Measurements from ENCODE around the gene NTRK1.

Gene NTRK1

GRCh38 chr1:156858959-156859522 lies 1.6 kb upstream of the NTRK1 start, which contains the start of gene INSRR:
INSRR (minus strand) TSS chr1:156859117; CDS start chr1:156858621, 496 bp downstream.
- no peak for DNase-seq

GRCh38 chr1:156859523-156860112 lies 1.0 kb upstream of the NTRK1 start:
- DNase-seq, result peak in 1 of 2 experiments; percentile 23

GRCh38 chr1:156860113-156860627 lies 495 bp upstream of the NTRK1 start:
- DNase-seq, result peak in 1 of 2 experiments; percentile 67

DNA sequence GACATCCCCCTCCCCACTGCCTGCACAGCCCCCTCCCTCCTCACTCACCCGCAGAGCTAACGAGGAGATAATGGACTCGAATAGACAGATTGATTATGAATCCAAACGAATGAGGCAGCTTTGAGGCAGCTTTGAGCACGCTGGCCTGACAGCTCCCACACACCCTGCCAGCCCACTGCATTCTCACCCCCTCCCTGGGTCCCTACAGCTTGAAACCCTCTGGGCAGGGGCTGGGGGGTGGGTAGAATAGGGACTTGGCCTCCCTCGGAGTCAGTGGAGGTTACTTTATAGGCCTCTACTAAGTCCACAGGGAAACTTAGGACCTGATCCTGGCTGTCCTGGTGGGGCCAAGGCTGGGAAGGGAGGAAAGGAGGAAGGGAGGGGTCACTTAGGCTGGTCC lies 1.9 kb downstream of the NTRK1 start:
- no peak for DNase-seq

- no peak for DNase-seq
Measured at GRCh38 chr1:156862997-156863599, 2.4 kb downstream of the NTRK1 start.

GRCh38 chr1:156863631-156864030 lies 3.0 kb downstream of the NTRK1 start:
- DNase-seq, result no peak

DNA sequence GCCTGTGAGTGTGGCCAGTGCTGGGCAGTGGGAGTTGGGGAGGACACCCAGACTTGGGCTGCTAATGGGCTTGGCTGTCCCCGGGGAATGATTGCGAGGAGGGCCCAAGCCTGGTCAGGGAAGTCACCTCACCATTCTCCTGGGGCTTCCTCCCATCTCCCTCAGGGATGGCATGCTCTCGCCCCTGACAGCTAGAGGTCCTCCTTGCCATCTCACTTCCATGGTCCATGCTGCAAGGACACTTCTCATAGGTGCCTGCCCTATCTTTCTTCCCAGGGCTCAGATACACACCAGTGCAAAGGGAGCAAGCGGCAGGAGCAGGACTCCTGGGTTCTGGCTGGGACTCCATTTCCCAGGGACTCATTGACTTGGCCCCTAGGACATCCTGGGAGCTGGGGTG lies 4.1 kb downstream of the NTRK1 start:
- DNase-seq, result no peak

DNA sequence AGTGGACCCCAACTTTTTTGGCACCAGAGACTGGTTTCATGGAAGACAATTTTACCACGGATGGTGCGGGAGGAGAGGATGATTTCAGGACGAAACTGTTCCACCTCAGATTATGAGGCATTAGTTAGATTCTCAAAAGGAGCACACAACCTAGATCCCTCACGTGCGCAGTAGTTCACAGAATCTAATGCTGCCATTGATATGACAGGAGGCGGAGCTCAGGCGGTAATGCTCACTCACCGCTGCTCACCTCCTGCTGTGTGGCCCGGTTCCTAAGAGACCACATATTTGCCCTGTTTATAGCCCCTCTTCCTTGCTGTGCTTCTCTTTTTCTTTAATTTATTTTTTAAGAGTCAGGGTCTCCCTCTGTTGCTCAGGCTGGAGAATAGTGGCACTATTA lies 4.6 kb downstream of the NTRK1 start:
- DNase-seq, result no peak

- DNase-seq, result no peak
Measured at GRCh38 chr1:156865865-156866248, 5.2 kb downstream of the NTRK1 start.

DNA sequence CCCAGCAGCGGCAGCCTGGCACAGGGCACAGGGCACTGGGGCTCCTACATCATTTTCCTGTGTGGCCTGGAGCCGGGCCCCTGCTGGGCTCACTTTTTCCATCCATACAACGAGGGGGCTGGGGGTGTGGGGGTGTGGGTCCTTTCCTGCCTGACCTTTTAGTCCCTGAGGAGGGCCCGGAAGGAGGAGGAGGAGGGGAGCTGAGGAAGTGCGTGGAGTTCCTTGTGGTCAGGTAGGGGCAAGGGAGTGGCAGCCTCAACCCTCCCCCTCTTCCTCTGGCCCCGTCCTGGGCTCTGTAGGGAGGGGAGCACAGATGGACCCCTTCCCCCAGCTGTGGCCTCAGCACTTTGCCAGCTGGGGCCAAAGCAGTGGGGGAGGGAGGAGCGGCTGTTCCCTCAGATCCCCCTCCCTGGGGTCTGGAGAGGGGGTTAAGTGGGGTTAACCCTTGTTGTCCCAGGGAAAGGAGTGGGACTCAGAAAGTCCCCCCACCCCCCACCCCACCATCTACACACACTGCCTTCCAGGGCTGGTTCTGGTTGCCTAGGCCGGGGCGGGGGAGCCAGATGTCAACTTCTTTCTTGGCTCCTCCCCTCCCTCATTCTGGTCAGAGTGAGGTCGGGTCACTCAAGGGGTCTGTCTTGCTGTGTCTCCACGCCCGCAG lies 5.7 kb downstream of the NTRK1 start:
- DNase-seq, result no peak

- DNase-seq, result no peak
Measured at GRCh38 chr1:156868341-156868740, 7.7 kb downstream of the NTRK1 start.

GRCh38 chr1:156869455-156869854 lies 8.8 kb downstream of the NTRK1 start:
- no peak for DNase-seq

GRCh38 chr1:156873659-156874058 lies 13.0 kb downstream of the NTRK1 start:
- DNase-seq, result no peak

- DNase-seq, result no peak
Measured at GRCh38 chr1:156874142-156874541, 13.5 kb downstream of the NTRK1 start.

- DNase-seq, result no peak
Measured at GRCh38 chr1:156874572-156875340, 14.1 kb downstream of the NTRK1 start.

GRCh38 chr1:156875341-156875615 lies 14.6 kb downstream of the NTRK1 start:
- no peak for DNase-seq

GRCh38 chr1:156876281-156876680 lies 15.6 kb downstream of the NTRK1 start:
- no peak for DNase-seq

DNA sequence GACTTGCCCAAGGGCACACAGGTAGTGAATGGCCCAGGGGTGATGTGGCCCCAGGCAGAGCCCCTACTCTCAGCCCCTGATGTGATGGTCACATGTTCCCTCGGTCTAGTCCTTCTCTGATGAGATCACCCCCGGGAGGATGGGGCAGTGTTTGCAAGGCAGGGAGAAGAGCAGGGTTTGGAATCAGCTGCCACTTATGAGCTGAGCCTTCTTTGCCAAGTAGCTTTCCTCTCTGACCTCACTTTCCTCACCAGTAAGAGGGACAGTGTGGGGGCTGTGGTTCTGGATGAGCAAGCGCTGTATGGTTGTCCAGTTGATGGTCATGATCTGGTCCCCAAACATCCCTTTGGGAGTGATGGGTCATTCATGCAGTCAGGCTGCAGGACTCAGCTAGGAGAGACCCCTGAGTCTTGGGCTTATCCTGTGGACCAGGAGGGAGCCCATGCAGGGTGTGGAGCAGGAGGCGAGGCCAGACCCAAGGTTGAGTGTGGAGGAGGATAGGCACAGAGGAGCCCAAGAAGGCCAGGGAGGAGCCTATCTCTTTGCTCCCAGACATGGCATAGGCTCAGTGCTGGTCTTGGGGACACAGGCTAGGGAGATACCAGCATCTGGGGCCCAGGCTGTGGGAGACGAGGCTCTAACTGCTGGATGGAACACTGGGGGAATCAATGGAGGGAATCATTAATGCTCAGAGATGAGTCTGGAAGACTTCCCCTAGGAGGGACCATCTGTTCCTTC lies 16.9 kb downstream of the NTRK1 start:
- DNase-seq, result no peak

- no peak for DNase-seq
Measured at GRCh38 chr1:156879876-156880275, 19.2 kb downstream of the NTRK1 start.

DNA sequence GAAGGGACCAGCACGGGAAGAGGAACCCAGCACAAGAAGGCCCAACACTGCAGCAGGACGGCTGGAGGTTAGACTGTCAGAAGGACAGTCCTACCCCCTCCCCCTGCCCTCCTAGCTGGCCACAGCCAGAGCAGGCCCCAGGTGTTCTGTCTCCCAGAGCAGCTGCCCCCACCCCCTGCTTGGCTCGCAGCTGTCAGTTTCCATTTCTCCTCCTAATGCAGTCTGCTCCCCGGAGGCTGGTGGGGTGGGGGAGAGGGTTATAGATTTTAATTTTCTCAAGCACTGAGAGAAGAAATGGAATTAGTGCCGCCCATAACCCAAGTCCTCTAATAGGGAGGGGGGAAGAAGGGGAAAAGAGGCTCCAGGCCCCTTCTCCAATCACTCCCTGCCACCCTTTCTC lies 19.8 kb downstream of the NTRK1 start:
- no peak for DNase-seq

- DNase-seq, result no peak
Measured at GRCh38 chr1:156881101-156881500, 20.4 kb downstream of the NTRK1 start.

GRCh38 chr1:156881663-156882062 lies 21.0 kb downstream of the NTRK1 start:
- DNase-seq, result no peak

DNA sequence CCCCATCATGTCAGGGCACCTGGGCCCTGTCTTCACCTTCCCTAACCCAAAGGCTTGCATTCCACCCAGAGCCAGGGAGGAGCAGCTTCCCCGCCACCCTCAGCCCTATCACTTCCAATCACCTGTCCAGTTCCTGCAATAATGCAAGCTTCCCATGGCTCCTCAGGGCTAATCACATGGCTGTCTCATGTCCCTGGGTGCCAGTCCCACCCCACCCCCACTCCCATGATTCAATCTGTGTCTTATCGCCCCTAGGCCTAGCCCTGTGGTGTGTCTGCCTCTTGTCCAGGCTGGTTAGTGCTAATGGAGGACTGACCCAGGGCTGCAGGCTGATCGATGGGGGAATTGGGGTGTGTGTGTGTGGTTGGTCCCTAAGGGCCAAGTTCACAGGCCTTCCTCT lies 21.9 kb downstream of the NTRK1 start:
- no peak for DNase-seq

Measured in NCI-H446 (cell line).